ENCODE measurements around the gene RGL1. TPM values are rescaled to one million over a fixed set of nuclear protein-coding genes. Genes with fewer than 3 reads are reported as not detected.
"Not testable (repeated sequence)": the region's sequence is repeated elsewhere in the genome, so short reads cannot be mapped to it uniquely, and the experiment has no call there.

The RGL1 gene
- total RNA-seq, 1 donor from 2014 or later, result 68.1 TPM

GRCh38 chr1:183761871-183762270, 43.0 kb upstream of the RGL1 start:
- peaks cover 23% of the 10 kb centered on the region for H3K9me3 Mint-ChIP-seq (ENCODE audit: unreplicated experiment)
- no peaks in the 10 kb centered on the region for H3K36me3 Mint-ChIP-seq (ENCODE audit: unreplicated experiment)
- H3K27ac Mint-ChIP-seq (ENCODE audit: unreplicated experiment), result no peak overlapping the region
- peaks cover 10% of the 10 kb centered on the region for H3K4me1 Mint-ChIP-seq (ENCODE audit: unreplicated experiment)
- TF ChIP-seq CTCF (IDR thresholded peaks at IDR 0.05), result no peak
- DNase-seq (ENCODE audit: extremely low spot score, unreplicated experiment), result no peak
- no peak overlapping the region for H3K4me3 Mint-ChIP-seq (ENCODE audit: unreplicated experiment)
- no peaks in the 10 kb centered on the region for H3K27me3 Mint-ChIP-seq (ENCODE audit: unreplicated experiment)

GRCh38 chr1:183762856-183763255, 42.1 kb upstream of the RGL1 start:
- H3K27ac Mint-ChIP-seq (ENCODE audit: unreplicated experiment); H3K27me3 Mint-ChIP-seq (ENCODE audit: unreplicated experiment); DNase-seq (ENCODE audit: extremely low spot score, unreplicated experiment); H3K4me1 Mint-ChIP-seq (ENCODE audit: unreplicated experiment); H3K36me3 Mint-ChIP-seq (ENCODE audit: unreplicated experiment); H3K4me3 Mint-ChIP-seq (ENCODE audit: unreplicated experiment): not testable (repeated sequence)
- peaks cover 23% of the 10 kb centered on the region for H3K9me3 Mint-ChIP-seq (ENCODE audit: unreplicated experiment)

GRCh38 chr1:183764981-183765380, 39.9 kb upstream of the RGL1 start:
- no peak overlapping the region for H3K27ac Mint-ChIP-seq (ENCODE audit: unreplicated experiment)

GRCh38 chr1:183769956-183770815, 34.7 kb upstream of the RGL1 start:
- H3K36me3 Mint-ChIP-seq (ENCODE audit: unreplicated experiment), result peaks cover 3% of the 10 kb centered on the region
- no peak overlapping the region for H3K27ac Mint-ChIP-seq (ENCODE audit: unreplicated experiment)
- H3K4me3 Mint-ChIP-seq (ENCODE audit: unreplicated experiment), result no peak overlapping the region
- DNase-seq (ENCODE audit: extremely low spot score, unreplicated experiment), result no peak
- no peaks in the 10 kb centered on the region for H3K4me1 Mint-ChIP-seq (ENCODE audit: unreplicated experiment)
- TF ChIP-seq CTCF (IDR thresholded peaks at IDR 0.05), result no peak
- H3K27me3 Mint-ChIP-seq (ENCODE audit: unreplicated experiment), result no peaks in the 10 kb centered on the region
- peaks cover 15% of the 10 kb centered on the region for H3K9me3 Mint-ChIP-seq (ENCODE audit: unreplicated experiment)

More at GRCh38 chr1:183764981-183765380, 39.9 kb upstream of the RGL1 start:
- peaks cover 24% of the 10 kb centered on the region for H3K9me3 Mint-ChIP-seq (ENCODE audit: unreplicated experiment)
- H3K27me3 Mint-ChIP-seq (ENCODE audit: unreplicated experiment), result no peaks in the 10 kb centered on the region
- DNase-seq (ENCODE audit: extremely low spot score, unreplicated experiment), result no peak
- no peak overlapping the region for H3K4me3 Mint-ChIP-seq (ENCODE audit: unreplicated experiment)
- no peaks in the 10 kb centered on the region for H3K36me3 Mint-ChIP-seq (ENCODE audit: unreplicated experiment)
- H3K4me1 Mint-ChIP-seq (ENCODE audit: unreplicated experiment), result no peaks in the 10 kb centered on the region
- TF ChIP-seq CTCF (IDR thresholded peaks at IDR 0.05), result no peak

- no peak for DNase-seq (ENCODE audit: extremely low spot score, unreplicated experiment)
- H3K4me1 Mint-ChIP-seq (ENCODE audit: unreplicated experiment), result no peaks in the 10 kb centered on the region
- H3K27ac Mint-ChIP-seq (ENCODE audit: unreplicated experiment), result no peak overlapping the region
- no peak for TF ChIP-seq CTCF (IDR thresholded peaks at IDR 0.05)
- no peaks in the 10 kb centered on the region for H3K27me3 Mint-ChIP-seq (ENCODE audit: unreplicated experiment)
- H3K9me3 Mint-ChIP-seq (ENCODE audit: unreplicated experiment), result peaks cover 18% of the 10 kb centered on the region
- H3K4me3 Mint-ChIP-seq (ENCODE audit: unreplicated experiment), result no peak overlapping the region
- peaks cover 3% of the 10 kb centered on the region for H3K36me3 Mint-ChIP-seq (ENCODE audit: unreplicated experiment)
These were observed 34.1 kb upstream of the RGL1 start for GRCh38 chr1:183770816-183771128.

Measured in osteocyte (in vitro differentiated cells).